HCT116 (cell line): ENCODE results near the gene MYOZ2.

Experiments
- CTCF ChIP-seq, 3 experiments: fragments of 200-600 bp in 1 of 3; sonication (generic) in 1 of 3; IDR thresholded peaks in 2 of 3; conservative IDR thresholded peaks in 1 of 3; 2 replicates each; pipeline ENCODE4 v1.5.1; 2012 to 2017; ENCODE audit warnings: low read depth in 2 of 3, low read length in 2 of 3, antibody characterized with exemption in 1 of 3, borderline replicate concordance in 1 of 3, control low read depth in 1 of 3, mild to moderate bottlenecking in 1 of 3, mixed read lengths in 1 of 3, mixed run types in 1 of 3, moderate library complexity in 1 of 3; ENCODE audit not compliant: insufficient read depth in 1 of 3
- EGR1 ChIP-seq: IDR thresholded peaks from 2 replicates; pipeline ENCODE4 v1.6.1; 2012; ENCODE audit warnings: low read depth
- ELF1 ChIP-seq: IDR thresholded peaks from 2 replicates; pipeline ENCODE4 v1.6.1; 2012; ENCODE audit warnings: low read depth, borderline replicate concordance
- EZH2 ChIP-seq: fragments of 200-600 bp; sonication (generic); IDR thresholded peaks from 2 replicates; pipeline ENCODE4 v1.6.1; 2017; ENCODE audit warnings: antibody characterized with exemption, mixed run types
- FOSL1 ChIP-seq: IDR thresholded peaks from 2 replicates; pipeline ENCODE4 v1.6.1; 2012; ENCODE audit warnings: low read depth
- POLR2A ChIP-seq: IDR thresholded peaks from 2 replicates; pipeline ENCODE4 v1.7.0; 2011; ENCODE audit warnings: borderline replicate concordance; ENCODE audit not compliant: insufficient read depth, insufficient read length; ENCODE audit errors: extremely low read depth
- POLR2AphosphoS5 ChIP-seq: IDR thresholded peaks from 2 replicates; pipeline ENCODE4 v1.6.1; 2011; ENCODE audit warnings: mild to moderate bottlenecking, low read depth, low read length, moderate library complexity
- RAD21 ChIP-seq: IDR thresholded peaks from 2 replicates; pipeline ENCODE4 v1.6.1; 2012; ENCODE audit warnings: low read depth, mild to moderate bottlenecking
- SRF ChIP-seq: IDR thresholded peaks from 2 replicates; pipeline ENCODE4 v1.6.1; 2012; ENCODE audit warnings: low read depth
- TCF7L2 ChIP-seq: IDR thresholded peaks from 2 replicates; pipeline ENCODE4 v1.7.0; 2011; ENCODE audit warnings: borderline replicate concordance, inconsistent platforms; ENCODE audit not compliant: insufficient read depth, insufficient read length; ENCODE audit errors: extremely low read depth
- YY1 ChIP-seq: IDR thresholded peaks from 2 replicates; pipeline ENCODE4 v1.6.1; 2011; ENCODE audit warnings: low read length, low read depth, moderate library complexity, mild to moderate bottlenecking; ENCODE audit not compliant: insufficient replicate concordance; ENCODE audit errors: extremely low read depth
- ZNF274 ChIP-seq: fragments of 200-500 bp; sonication (Bioruptor generic); IDR thresholded peaks from 2 replicates; pipeline ENCODE4 v1.6.1; 2014; ENCODE audit warnings: mild to moderate bottlenecking, low read depth, low read length, inconsistent platforms
- TF ChIP-seq, protein P1 (sequence below): IDR thresholded peaks from 2 replicates; pipeline ENCODE4 v1.6.1; 2011; ENCODE audit warnings: mild to moderate bottlenecking, low read length, moderate library complexity; ENCODE audit not compliant: insufficient replicate concordance; ENCODE audit errors: extremely low read depth
- TF ChIP-seq, protein P2 (sequence below): IDR thresholded peaks from 2 replicates; pipeline ENCODE4 v1.6.1; 2012

- no peak for TF ChIP-seq CTCF (IDR thresholded peaks at IDR 0.05 in 2 of 3, conservative IDR thresholded peaks at IDR 0.05 in 1 of 3; ENCODE audit: borderline replicate concordance in 1 of 3, insufficient read depth in 1 of 3, low read depth in 2 of 3, low read length in 2 of 3)
- TF ChIP-seq ELF1: no peak
- no peak for TF ChIP-seq FOSL1
- TF ChIP-seq POLR2AphosphoS5: no peak
- no peak for TF ChIP-seq EGR1
- TF ChIP-seq ZNF274: no peak
- TF ChIP-seq YY1: no peak
- TF ChIP-seq EZH2: no peak
- TF ChIP-seq POLR2A: no peak
- TF ChIP-seq, protein P1, sequence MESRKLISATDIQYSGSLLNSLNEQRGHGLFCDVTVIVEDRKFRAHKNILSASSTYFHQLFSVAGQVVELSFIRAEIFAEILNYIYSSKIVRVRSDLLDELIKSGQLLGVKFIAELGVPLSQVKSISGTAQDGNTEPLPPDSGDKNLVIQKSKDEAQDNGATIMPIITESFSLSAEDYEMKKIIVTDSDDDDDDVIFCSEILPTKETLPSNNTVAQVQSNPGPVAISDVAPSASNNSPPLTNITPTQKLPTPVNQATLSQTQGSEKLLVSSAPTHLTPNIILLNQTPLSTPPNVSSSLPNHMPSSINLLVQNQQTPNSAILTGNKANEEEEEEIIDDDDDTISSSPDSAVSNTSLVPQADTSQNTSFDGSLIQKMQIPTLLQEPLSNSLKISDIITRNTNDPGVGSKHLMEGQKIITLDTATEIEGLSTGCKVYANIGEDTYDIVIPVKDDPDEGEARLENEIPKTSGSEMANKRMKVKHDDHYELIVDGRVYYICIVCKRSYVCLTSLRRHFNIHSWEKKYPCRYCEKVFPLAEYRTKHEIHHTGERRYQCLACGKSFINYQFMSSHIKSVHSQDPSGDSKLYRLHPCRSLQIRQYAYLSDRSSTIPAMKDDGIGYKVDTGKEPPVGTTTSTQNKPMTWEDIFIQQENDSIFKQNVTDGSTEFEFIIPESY: no peak
- TF ChIP-seq TCF7L2: no peak
- no peak for TF ChIP-seq SRF
- TF ChIP-seq RAD21: no peak
- TF ChIP-seq, protein P2, sequence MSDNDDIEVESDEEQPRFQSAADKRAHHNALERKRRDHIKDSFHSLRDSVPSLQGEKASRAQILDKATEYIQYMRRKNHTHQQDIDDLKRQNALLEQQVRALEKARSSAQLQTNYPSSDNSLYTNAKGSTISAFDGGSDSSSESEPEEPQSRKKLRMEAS: no peak
Measured at GRCh38 chr4:119118397-119118796, 17.2 kb upstream of the MYOZ2 start.
